Breast epithelium (tissue), 3 donors: ENCODE measurements around the gene CILP.

Experiments used
- POLR2A ChIP-seq: fragments of 450-650 bp; IDR thresholded peaks from one replicate; pipeline ENCODE4 v1.6.1; 2016; ENCODE audit warnings: antibody characterized with exemption, mild to moderate bottlenecking, moderate library complexity
- POLR2AphosphoS5 ChIP-seq, 3 donors: sonication (generic); formaldehyde crosslinking; IDR thresholded peaks; one replicate each; pipeline ENCODE4 v1.6.1; 2017; ENCODE audit warnings: antibody characterized with exemption in 3 of 3
- TF ChIP-seq, protein P1 (sequence below), 3 donors: fragments of 450-650 bp; IDR thresholded peaks; one replicate each; pipeline ENCODE4 v1.5.1; 2016 to 2017; ENCODE audit warnings: antibody characterized with exemption in 3 of 3, mild to moderate bottlenecking in 3 of 3, moderate library complexity in 3 of 3

DNA sequence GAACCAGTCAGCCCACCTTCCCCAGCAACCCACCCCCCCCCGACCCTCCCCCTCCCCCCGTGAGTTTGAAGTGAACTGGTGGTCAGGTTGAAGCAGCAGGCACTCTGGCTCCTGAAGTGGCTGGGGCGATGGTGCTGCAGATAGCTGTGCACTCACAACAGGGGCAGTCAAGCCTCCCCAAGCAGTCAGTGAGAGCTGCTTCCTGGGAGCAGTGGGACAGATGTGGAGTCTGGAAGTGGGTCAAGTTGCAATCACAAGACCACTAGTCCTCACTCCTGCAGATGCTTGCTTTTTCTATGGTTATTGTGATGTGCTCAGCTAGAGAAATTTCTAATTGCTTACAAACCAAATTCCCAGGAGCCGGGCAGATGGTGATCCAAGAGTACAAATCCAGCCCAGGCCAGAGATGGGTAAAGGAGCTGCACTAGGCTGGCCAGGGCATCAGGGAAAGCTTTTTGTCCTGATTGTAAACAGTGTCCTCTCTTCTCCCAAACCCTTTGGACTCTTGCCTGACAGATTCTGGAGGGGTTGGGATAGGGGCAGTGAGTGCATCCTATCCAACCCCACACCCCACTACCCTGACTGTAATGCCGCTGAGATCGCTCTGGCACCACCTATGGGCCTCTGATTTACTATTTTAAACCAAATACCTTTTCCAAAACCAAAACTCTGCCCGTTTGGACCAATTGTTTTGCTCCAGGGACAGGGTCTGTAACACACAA lies 16.3 kb downstream of the CILP start:
- TF ChIP-seq POLR2AphosphoS5 (IDR thresholded peaks at IDR 0.05) (no peak), POLR2A (no peak)
- TF ChIP-seq, protein P1, sequence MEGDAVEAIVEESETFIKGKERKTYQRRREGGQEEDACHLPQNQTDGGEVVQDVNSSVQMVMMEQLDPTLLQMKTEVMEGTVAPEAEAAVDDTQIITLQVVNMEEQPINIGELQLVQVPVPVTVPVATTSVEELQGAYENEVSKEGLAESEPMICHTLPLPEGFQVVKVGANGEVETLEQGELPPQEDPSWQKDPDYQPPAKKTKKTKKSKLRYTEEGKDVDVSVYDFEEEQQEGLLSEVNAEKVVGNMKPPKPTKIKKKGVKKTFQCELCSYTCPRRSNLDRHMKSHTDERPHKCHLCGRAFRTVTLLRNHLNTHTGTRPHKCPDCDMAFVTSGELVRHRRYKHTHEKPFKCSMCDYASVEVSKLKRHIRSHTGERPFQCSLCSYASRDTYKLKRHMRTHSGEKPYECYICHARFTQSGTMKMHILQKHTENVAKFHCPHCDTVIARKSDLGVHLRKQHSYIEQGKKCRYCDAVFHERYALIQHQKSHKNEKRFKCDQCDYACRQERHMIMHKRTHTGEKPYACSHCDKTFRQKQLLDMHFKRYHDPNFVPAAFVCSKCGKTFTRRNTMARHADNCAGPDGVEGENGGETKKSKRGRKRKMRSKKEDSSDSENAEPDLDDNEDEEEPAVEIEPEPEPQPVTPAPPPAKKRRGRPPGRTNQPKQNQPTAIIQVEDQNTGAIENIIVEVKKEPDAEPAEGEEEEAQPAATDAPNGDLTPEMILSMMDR (IDR thresholded peaks at IDR 0.05): no peak
